NB4 (cell line): ENCODE measurements around the gene NRGN.

Source experiments
- CTCF ChIP-seq: IDR thresholded peaks from one replicate; pipeline ENCODE4 v1.5.1; 2012; ENCODE audit warnings: low read depth, low read length
- MAX ChIP-seq: IDR thresholded peaks from 2 replicates; pipeline ENCODE4 v1.6.1; 2011; ENCODE audit warnings: low read depth, low read length
- MYC ChIP-seq: IDR thresholded peaks from 2 replicates; pipeline ENCODE4 v1.6.1; 2011; ENCODE audit warnings: low read depth, low read length
- POLR2A ChIP-seq: IDR thresholded peaks from 2 replicates; pipeline ENCODE4 v1.6.1; 2011; ENCODE audit warnings: mild to moderate bottlenecking; ENCODE audit not compliant: insufficient read length; ENCODE audit errors: extremely low read depth

GRCh38 chr11:124743050-124743449, 3.3 kb downstream of the NRGN start:
- TF ChIP-seq POLR2A (no peak), MAX (no peak), CTCF (no peak), MYC (no peak)
